ENCODE results near the gene UPK3BL2. TPM values are rescaled to one million over a fixed set of nuclear protein-coding genes. Genes with fewer than 3 reads are reported as not detected.
"Not testable (repeated sequence)": the region's sequence is repeated elsewhere in the genome, so short reads cannot be mapped to it uniquely, and the experiment has no call there.

Gene UPK3BL2
- total and polyA plus RNA-seq, 4 donors: 6.0 to 40.3 (median 9.5) TPM

DNA sequence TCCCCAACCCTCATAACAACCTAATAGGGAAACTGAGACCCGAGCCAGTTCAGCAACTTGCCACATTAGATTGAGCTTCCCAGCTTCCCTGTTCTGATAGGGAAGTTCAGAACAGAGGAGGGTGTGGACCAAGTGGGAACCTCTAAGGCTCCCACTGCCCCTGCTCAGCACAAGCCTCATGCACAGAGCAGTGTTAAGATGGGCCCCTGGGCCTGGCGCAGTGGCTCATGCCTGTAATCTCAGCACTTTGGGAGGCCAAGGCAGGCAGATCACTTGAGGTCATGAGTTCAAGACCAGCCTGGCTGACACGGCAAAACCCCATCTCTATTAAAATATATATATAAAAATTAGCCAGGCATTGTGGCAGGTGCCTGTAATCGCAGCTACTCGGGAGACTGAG is 46.2 kb downstream of the UPK3BL2 start:
- not testable (repeated sequence) for DNase-seq (ENCODE audit: low read depth in 4 of 6, low spot score in 6 of 6); H3K27me3 ChIP-seq (ENCODE audit: control insufficient read depth, insufficient read depth, low read length); H3K27ac ChIP-seq (ENCODE audit: low read depth, low read length); H3K4me1 ChIP-seq (ENCODE audit: control insufficient read depth, insufficient read depth, low read length); H3K36me3 ChIP-seq (ENCODE audit: control insufficient read depth, insufficient read depth, low read length); H3K4me3 ChIP-seq (ENCODE audit: low read depth, low read length); H3K9me3 ChIP-seq (ENCODE audit: control insufficient read depth, insufficient read depth, low read length)
- no CpG with 5 or more reads among the region's 5 CpGs for WGBS (ENCODE audit: insufficient coverage)

DNA sequence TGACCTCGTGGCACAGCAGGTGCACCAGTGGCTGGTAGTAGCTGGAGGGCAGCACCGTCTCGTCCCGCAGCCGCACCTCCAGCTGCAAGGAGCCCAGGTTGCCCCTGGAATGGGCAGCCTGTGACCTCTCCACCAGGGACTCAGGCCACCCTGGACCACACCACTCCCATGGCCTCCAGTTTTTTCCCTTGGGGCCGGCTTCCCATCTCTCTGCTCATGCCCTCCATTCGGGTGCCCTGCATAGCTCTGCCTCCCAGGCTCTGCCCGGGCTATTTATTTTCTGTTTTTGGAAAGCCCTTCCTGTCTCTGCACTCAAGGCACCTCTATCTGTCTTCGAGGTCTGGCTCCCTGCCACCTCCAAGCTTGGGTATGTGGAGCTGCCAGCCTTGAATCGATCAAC is 46.6 kb downstream of the UPK3BL2 start:
- not testable (repeated sequence) for H3K36me3 ChIP-seq (ENCODE audit: control insufficient read depth, insufficient read depth, low read length); H3K27ac ChIP-seq (ENCODE audit: low read depth, low read length); H3K27me3 ChIP-seq (ENCODE audit: control insufficient read depth, insufficient read depth, low read length); H3K4me3 ChIP-seq (ENCODE audit: low read depth, low read length); H3K9me3 ChIP-seq (ENCODE audit: control insufficient read depth, insufficient read depth, low read length); H3K4me1 ChIP-seq (ENCODE audit: control insufficient read depth, insufficient read depth, low read length)
- no CpG with 5 or more reads among the region's 10 CpGs for WGBS (ENCODE audit: insufficient coverage)
- peak in 1 of 6 donors; percentile 0 for DNase-seq (ENCODE audit: low read depth in 4 of 6, low spot score in 6 of 6)

DNA sequence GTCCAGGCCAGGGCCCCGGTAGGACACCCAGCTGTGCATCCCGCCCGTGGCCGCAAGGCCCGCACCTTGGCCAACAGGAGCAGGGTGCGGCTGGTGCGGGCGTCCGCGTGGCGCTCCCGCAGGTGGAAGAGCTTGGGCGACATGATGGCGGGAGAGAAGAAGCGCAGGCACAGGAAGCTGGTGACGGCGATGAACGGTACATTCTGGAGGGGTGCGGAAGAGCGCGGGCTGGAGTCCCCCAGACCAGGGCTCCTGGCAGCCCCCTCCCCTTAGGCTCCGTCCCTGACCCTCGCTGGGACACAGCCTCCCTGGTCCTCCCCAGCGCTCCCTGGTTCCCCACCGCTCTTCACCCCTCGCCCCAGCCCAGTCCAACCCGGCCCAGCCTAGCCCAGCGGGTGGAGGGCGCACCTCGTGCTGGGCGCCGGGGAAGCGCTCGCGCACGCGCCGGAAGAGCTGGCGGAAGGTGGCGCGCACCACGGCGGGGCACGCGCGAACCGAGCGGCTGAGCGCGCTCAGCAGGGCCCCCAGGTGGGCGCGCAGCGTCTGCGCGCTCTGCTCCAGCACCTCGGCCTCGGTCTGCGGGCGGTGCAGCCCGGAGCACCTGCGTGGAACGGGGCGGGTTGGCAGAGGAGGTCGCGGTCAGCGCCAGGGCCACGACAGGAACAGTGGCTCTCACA is 48.9 kb downstream of the UPK3BL2 start:
- DNase-seq (ENCODE audit: low read depth in 4 of 6, low spot score in 6 of 6); H3K4me1 ChIP-seq (ENCODE audit: control insufficient read depth, insufficient read depth, low read length); H3K9me3 ChIP-seq (ENCODE audit: control insufficient read depth, insufficient read depth, low read length); H3K27me3 ChIP-seq (ENCODE audit: control insufficient read depth, insufficient read depth, low read length); H3K4me3 ChIP-seq (ENCODE audit: low read depth, low read length); H3K36me3 ChIP-seq (ENCODE audit: control insufficient read depth, insufficient read depth, low read length); H3K27ac ChIP-seq (ENCODE audit: low read depth, low read length): not testable (repeated sequence)
- no CpG with 5 or more reads among the region's 67 CpGs for WGBS (ENCODE audit: insufficient coverage)

DNA sequence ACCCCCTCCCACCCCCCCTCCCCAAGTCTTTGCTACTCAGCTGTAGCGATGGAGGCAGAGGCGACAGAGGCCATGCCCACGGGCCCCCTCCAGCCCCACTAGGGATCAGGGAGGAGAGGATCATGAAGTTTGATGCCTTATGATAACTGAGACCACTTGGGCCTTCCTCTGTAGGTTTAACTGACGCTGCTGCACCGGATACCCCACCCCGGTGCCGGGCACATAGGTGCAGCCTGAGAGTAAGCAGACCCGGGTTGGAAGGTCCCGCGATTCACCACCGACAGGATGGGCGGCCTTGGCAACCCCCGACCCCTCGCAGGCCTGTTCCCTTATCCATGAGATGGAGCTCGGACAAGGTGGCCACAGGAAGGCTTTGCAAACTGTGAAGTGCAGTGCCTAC is 49.5 kb downstream of the UPK3BL2 start:
- H3K4me3 ChIP-seq (ENCODE audit: low read depth, low read length); DNase-seq (ENCODE audit: low read depth in 4 of 6, low spot score in 6 of 6); H3K36me3 ChIP-seq (ENCODE audit: control insufficient read depth, insufficient read depth, low read length); H3K9me3 ChIP-seq (ENCODE audit: control insufficient read depth, insufficient read depth, low read length); H3K4me1 ChIP-seq (ENCODE audit: control insufficient read depth, insufficient read depth, low read length); H3K27ac ChIP-seq (ENCODE audit: low read depth, low read length); H3K27me3 ChIP-seq (ENCODE audit: control insufficient read depth, insufficient read depth, low read length): not testable (repeated sequence)
- no CpG with 5 or more reads among the region's 15 CpGs for WGBS (ENCODE audit: insufficient coverage)

DNA sequence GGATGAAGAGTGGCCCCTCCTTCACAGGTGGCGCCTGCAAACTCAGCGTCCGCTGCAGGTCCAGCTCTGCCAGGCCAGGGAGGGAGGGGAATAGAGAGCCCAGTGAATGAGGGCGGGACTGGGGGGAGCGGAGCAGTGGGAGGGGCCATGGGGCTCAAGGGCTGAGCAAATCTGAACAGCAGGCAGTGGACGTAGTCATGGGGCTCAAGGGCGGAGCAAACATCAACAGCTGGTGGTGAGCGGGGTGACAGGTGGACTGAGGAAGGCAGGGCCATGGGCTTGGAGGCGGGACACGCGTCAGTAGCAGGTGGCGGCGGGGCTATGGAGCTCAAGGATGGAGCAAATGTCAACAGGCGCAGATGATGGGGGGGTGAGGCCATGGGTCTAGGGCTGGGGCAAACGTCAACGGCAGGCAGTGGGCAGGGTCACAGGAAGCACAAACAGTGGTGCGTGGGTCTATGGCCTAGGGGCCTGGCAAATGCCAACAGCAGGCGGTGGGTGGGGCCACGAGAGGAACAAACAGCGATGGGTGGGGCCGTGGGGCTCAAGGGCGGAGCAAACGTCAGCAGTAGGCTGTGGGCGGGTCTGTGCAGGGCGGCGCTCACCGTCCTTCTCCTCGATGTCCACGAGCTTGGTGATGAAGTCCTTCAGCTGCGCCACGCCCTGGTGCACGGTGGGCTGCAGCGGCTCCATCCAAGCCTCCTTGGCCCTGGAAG is 50.1 kb downstream of the UPK3BL2 start:
- not testable (repeated sequence) for H3K4me1 ChIP-seq (ENCODE audit: control insufficient read depth, insufficient read depth, low read length); H3K27ac ChIP-seq (ENCODE audit: low read depth, low read length); H3K27me3 ChIP-seq (ENCODE audit: control insufficient read depth, insufficient read depth, low read length); H3K9me3 ChIP-seq (ENCODE audit: control insufficient read depth, insufficient read depth, low read length); H3K4me3 ChIP-seq (ENCODE audit: low read depth, low read length); H3K36me3 ChIP-seq (ENCODE audit: control insufficient read depth, insufficient read depth, low read length); DNase-seq (ENCODE audit: low read depth in 4 of 6, low spot score in 6 of 6)
- WGBS (ENCODE audit: insufficient coverage): no CpG with 5 or more reads among the region's 33 CpGs

DNA sequence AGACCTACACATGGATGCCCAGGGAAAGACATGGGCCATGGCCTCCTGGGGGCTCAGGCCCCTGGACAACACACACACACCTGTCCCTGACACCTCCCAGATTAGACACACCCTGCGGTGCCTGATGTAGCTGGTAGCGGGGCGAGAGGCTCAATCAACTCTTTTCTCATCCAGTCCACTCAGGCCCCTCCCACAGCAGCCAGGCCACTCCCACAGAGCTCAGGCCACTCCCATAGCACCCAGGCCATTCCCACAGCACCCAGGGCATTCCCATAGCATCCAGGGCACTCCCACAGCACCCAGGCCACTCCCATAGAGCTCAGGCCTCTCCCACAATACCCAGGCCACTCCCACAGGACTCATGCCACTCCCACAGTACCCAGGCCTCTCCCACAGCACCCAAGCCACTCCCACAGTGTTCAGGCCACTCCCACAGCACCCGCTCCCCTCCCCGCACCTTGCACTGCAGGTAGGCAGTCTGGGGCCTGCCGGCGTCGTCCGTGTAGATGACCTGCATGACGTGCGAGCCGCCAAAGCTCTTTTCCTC is 52.9 kb downstream of the UPK3BL2 start:
- not testable (repeated sequence) for DNase-seq (ENCODE audit: low read depth in 4 of 6, low spot score in 6 of 6); H3K4me3 ChIP-seq (ENCODE audit: low read depth, low read length); H3K4me1 ChIP-seq (ENCODE audit: control insufficient read depth, insufficient read depth, low read length); H3K36me3 ChIP-seq (ENCODE audit: control insufficient read depth, insufficient read depth, low read length); H3K9me3 ChIP-seq (ENCODE audit: control insufficient read depth, insufficient read depth, low read length); H3K27me3 ChIP-seq (ENCODE audit: control insufficient read depth, insufficient read depth, low read length); H3K27ac ChIP-seq (ENCODE audit: low read depth, low read length)
- no CpG with 5 or more reads among the region's 12 CpGs for WGBS (ENCODE audit: insufficient coverage)

Other genes starting within 250 kb of the UPK3BL2 start
- not detected for gene SPDYE6, start 187.3 kb downstream of the UPK3BL2 start, total RNA-seq
- gene SPDYE6, start 187.3 kb downstream of the UPK3BL2 start, polyA plus RNA-seq (ENCODE audit: insufficient read length in 2 of 2): 10 to 100 TPM in 1 of 2 donors, not detected in 1; 16.4 TPM
- 10 to 100 TPM; 17.0 to 35.3 TPM for gene PRKRIP1, start 147.3 kb downstream of the UPK3BL2 start, total RNA-seq
- gene PRKRIP1, start 147.3 kb downstream of the UPK3BL2 start, polyA plus RNA-seq (ENCODE audit: insufficient read length in 2 of 2): 10 to 100 TPM; 47.0 to 57.8 TPM
- 10 to 100 TPM; 22.1 to 33.2 TPM for gene ORAI2, start 110.1 kb downstream of the UPK3BL2 start, total RNA-seq
- gene ORAI2, start 110.1 kb downstream of the UPK3BL2 start, polyA plus RNA-seq (ENCODE audit: insufficient read length in 2 of 2): 10 to 100 TPM; 55.3 to 61.8 TPM
- gene ALKBH4, start 78.8 kb downstream of the UPK3BL2 start, total RNA-seq: 10 to 100 TPM in 1 of 2 donors, 1 to 10 TPM in 1; 9.6 to 17.4 TPM
- 10 to 100 TPM; 20.0 to 20.5 TPM for gene ALKBH4, start 78.8 kb downstream of the UPK3BL2 start, polyA plus RNA-seq (ENCODE audit: insufficient read length in 2 of 2)
- 10 to 100 TPM; 20.9 to 24.4 TPM for gene LRWD1, start 78.7 kb downstream of the UPK3BL2 start, total RNA-seq
- gene LRWD1, start 78.7 kb downstream of the UPK3BL2 start, polyA plus RNA-seq (ENCODE audit: insufficient read length in 2 of 2): 10 to 100 TPM; 42.3 to 48.6 TPM
- 10 to 100 TPM; 13.6 to 67.3 TPM for gene POLR2J, start 64.8 kb downstream of the UPK3BL2 start, total RNA-seq
- 10 to 100 TPM; 52.6 to 53.3 TPM for gene POLR2J, start 64.8 kb downstream of the UPK3BL2 start, polyA plus RNA-seq (ENCODE audit: insufficient read length in 2 of 2)
- gene RASA4B, start 25.9 kb downstream of the UPK3BL2 start, total RNA-seq: 10 to 100 TPM; 11.1 to 12.5 TPM
- 10 to 100 TPM; 34.2 to 65.3 TPM for gene RASA4B, start 25.9 kb downstream of the UPK3BL2 start, polyA plus RNA-seq (ENCODE audit: insufficient read length in 2 of 2)
- gene SPDYE2, start 7.5 kb upstream of the UPK3BL2 start, total RNA-seq: not detected
- 10 to 100 TPM in 1 of 2 donors, 1 to 10 TPM in 1; 3.7 to 20.4 TPM for gene SPDYE2, start 7.5 kb upstream of the UPK3BL2 start, polyA plus RNA-seq (ENCODE audit: insufficient read length in 2 of 2)
- gene POLR2J3, start 28.9 kb upstream of the UPK3BL2 start, total RNA-seq: 10 to 100 TPM; 29.2 to 49.8 TPM
- gene POLR2J3, start 28.9 kb upstream of the UPK3BL2 start, polyA plus RNA-seq (ENCODE audit: insufficient read length in 2 of 2): 100 to 1,000 TPM in 1 of 2 donors, 10 to 100 TPM in 1; 54.8 to 111 TPM
- 10 to 100 TPM; 30.9 to 38.9 TPM for gene RASA4, start 73.1 kb upstream of the UPK3BL2 start, total RNA-seq
- gene RASA4, start 73.1 kb upstream of the UPK3BL2 start, polyA plus RNA-seq (ENCODE audit: insufficient read length in 2 of 2): 100 to 1,000 TPM in 1 of 2 donors, 10 to 100 TPM in 1; 74.5 to 131 TPM
- 10 to 100 TPM; 20.5 to 21.7 TPM for gene UPK3BL1, start 99.1 kb upstream of the UPK3BL2 start, total RNA-seq
- gene UPK3BL1, start 99.1 kb upstream of the UPK3BL2 start, polyA plus RNA-seq (ENCODE audit: insufficient read length in 2 of 2): 10 to 100 TPM; 11.3 to 19.2 TPM
- gene SPDYE2B, start 106.6 kb upstream of the UPK3BL2 start, total RNA-seq: not detected
- 1 to 10 TPM in 1 of 2 donors, under 1 TPM in 1; 0.54 to 5.9 TPM for gene SPDYE2B, start 106.6 kb upstream of the UPK3BL2 start, polyA plus RNA-seq (ENCODE audit: insufficient read length in 2 of 2)
- gene POLR2J2, start 128.0 kb upstream of the UPK3BL2 start, total RNA-seq: 1 to 10 TPM; 4.1 to 6.0 TPM
- gene POLR2J2, start 128.0 kb upstream of the UPK3BL2 start, polyA plus RNA-seq (ENCODE audit: insufficient read length in 2 of 2): 10 to 100 TPM in 1 of 2 donors, 1 to 10 TPM in 1; 2.2 to 11.5 TPM
- gene FAM185A, start 205.3 kb upstream of the UPK3BL2 start, total RNA-seq: 10 to 100 TPM; 14.4 to 14.8 TPM
- gene FAM185A, start 205.3 kb upstream of the UPK3BL2 start, polyA plus RNA-seq (ENCODE audit: insufficient read length in 2 of 2): 10 to 100 TPM in 1 of 2 donors, 1 to 10 TPM in 1; 9.5 to 11.6 TPM

Measured in spinal cord (tissue), 10 donors.